Cerebellar cortex (tissue), 1 donor: ENCODE results near the gene MYLK.

ENCODE experiments used
- DNase-seq: peaks from one replicate; pipeline ENCODE4 v3.0.0-alpha.2; 2015; ENCODE audit warnings: low spot score

The MYLK gene

DNA sequence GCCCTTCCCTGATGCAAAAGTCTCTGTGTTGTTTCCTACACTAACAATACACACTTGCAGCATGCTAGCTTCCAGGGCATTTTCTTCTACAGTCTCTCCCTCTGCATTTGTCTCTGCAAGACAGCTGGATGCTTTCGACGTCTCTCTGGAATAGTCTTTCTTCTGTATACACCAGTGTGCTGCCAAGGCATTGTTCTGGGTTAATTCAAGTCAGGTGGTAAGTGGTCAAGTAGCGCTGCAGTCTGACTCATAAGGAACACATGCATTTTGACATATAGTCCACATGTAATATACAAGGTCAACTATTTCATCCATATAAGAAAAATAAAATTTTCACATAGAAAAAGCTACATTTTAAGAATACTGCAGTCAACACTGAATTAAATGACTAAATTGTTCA, 92.7 kb downstream of the MYLK start:
- no peak for DNase-seq

DNA sequence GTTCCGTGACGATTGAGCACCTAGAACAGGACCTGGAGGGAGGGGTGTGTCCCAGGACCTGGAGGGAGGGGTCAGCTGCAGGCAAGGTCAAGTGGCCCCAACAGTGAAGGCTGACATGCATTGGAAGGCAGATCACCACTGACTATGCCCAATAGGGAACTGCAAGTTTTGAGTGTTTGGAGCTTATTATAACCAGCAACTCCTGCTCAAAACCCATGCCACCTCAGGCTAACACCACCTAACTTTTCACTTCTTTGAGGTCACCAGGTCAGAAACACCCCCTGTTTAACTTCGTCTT, 93.1 kb downstream of the MYLK start:
- DNase-seq: no peak

- DNase-seq: no peak
Observed at GRCh38 chr3:123790254-123791072, 93.7 kb downstream of the MYLK start.

DNA sequence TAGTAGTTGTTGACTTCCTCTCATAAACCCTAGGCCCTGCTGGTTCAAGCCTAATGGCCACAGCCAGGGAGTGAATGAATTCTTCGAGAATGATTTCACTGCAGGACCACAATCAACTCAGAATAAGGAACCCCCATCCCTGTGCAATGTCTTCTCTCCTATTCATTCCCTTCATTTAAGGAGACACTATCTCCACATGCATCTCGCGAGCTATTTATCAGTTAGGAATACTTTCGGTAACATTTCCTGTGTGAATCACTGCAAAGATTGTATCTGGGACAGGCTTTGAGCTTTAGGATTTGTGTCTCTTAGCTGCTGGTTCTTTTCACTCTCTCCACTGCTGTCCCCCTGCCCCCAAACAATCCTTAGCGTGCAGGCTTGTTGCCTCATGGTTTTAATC, 94.4 kb downstream of the MYLK start:
- DNase-seq: no peak

DNA sequence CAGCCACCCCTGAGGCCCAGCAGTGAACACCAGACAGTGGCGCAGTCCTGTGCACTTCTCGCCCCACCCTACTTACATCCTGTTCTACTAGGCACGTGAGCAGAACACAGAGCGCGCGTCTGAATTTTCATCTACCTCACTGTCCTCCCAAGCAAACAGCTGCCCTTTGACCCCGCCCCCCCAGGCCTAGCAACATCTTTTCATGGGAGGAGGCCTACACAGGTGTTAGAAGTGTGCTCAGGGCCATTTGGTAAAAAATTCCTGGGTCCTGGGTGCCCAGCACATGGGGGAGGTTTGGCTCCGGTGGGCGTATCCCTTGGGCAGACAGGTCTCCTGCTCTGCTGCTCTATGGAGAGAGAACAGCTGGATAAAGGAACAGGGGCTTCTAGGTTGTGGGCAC, 95.0 kb downstream of the MYLK start:
- no peak for DNase-seq

- DNase-seq: no peak
Observed at GRCh38 chr3:123788710-123789109, 95.4 kb downstream of the MYLK start.

DNA sequence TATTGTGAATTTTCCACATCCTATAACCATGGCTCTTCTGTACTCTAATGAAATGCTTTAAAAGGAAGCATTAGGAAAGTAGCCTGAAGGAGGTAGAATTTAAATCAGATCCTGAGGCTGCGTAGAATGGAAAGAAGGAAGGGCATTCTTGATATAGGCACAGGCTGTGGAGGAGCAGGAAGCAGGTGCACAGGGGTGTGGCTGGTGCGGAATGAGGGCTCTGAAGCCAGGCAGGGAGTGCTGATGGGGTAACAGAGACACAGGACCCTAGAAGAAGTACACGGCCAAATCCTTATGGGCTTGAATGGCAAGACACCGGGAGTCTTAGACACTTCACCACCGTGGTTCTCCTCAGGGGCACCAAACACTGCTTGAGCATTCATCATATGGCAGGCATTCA, 97.0 kb downstream of the MYLK start:
- no peak for DNase-seq

- no peak for DNase-seq
Observed at GRCh38 chr3:123785602-123786001, 98.5 kb downstream of the MYLK start.

DNA sequence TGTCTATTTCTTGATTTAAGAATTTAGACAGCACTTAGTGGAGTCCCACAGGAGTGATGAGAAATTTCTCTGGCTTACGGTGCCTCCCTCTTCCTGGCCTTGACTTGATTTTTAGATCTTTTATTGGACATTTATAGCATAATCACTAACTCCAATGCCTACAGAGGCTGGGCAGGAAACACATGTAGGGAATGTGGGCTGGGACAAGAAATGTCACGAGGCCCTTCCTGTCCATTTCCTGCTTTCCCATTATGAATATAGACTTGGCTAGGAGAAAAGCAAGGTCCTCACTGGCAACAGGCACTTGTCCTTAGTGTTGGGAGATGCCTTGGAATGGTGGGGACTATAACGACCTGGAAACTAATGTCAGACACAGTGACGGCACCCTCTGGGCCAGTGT, 100.3 kb downstream of the MYLK start:
- no peak for DNase-seq

GRCh38 chr3:123783050-123783689, 101.0 kb downstream of the MYLK start:
- no peak for DNase-seq

DNA sequence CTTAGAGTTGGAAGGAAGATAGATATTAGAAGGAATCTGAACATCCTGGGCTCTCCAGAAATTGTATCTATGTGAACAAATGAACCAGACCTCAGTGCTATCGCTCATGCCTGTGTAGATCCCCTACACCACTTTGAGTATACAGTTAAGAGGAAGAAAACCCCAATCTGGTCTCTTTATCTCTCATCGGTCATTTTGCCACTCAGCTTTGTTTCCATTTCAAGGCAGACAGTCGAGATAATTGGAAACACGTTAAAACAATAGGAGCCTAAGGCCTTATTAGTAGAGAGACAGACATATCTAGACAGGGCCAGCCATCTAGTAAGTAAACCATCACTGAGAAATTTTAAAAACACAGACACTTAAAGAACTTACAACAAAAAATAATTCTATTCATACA, 101.6 kb downstream of the MYLK start:
- no peak for DNase-seq

DNA sequence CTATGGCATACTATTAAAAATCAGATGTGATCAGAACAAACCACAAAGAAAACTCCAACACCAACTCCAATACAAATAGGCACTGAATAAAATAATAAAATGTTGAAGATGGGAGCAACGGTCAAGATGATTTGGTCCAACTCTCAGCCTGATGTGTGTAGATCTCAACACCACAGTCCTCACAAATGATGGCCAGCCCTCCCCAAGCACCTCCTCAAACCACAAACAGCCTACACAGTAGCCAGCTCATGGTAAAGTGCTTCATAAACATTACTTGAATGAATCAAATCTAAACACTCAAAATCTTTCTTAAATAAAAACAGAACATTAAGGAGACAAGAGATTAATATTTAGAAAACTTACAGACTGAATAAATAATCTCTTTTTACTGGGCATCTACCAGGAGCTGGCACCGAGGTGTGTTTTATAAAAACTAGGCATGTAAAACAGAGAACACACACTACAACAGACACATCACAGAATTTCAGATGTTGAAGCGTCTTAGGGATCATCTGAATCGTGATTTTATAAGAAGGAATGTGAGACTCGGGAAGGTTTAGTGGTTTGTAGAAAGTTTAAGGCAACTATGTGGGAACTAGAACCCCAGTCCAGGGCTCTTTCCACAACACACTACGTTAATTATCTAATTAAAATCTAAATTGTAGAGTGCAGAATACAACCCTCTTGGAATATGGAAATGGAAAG, 102.4 kb downstream of the MYLK start:
- no peak for DNase-seq

- DNase-seq: no peak
Observed at GRCh38 chr3:123781138-123781537, 103.0 kb downstream of the MYLK start.

- no peak for DNase-seq
Observed at GRCh38 chr3:123780656-123781055, 103.5 kb downstream of the MYLK start.

- no peak for DNase-seq
Observed at GRCh38 chr3:123779655-123780231, 104.4 kb downstream of the MYLK start.

DNA sequence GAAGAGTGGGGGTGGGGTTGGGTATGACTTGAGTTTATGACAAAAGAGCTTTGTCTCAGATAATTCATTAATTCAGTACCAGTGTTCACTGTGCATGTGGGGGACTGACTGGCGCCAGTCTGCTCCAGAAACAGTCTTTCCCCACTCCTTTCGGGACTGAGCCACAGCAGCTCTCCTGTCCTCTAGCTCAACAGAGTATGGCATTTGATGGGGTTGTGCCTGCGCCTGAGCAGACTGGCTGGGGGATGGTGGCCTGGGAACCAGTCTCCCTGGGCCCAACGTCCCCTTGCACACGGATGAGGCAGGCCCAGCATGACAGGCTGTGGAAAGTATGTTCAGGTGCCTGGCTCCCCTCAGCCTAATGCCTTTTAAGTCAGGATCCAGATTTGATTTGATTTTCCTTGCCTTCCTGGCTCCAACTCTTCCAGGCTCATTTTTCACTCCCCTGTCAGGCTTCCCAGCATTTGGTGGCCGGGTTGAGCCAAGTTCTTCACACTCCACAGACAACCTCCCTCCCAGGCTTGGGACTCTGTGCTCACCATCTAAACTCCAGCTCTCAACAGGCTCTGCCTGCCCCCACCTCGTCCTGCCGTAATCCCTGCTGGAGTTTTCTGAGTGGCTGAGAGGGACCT, 105.0 kb downstream of the MYLK start:
- DNase-seq: no peak

- DNase-seq: no peak
Observed at GRCh38 chr3:123778525-123778924, 105.6 kb downstream of the MYLK start.

GRCh38 chr3:123776071-123776782, 107.9 kb downstream of the MYLK start:
- no peak for DNase-seq

- DNase-seq: no peak
Observed at GRCh38 chr3:123774474-123774873, 109.7 kb downstream of the MYLK start.

GRCh38 chr3:123773681-123774431, 110.3 kb downstream of the MYLK start:
- no peak for DNase-seq

DNA sequence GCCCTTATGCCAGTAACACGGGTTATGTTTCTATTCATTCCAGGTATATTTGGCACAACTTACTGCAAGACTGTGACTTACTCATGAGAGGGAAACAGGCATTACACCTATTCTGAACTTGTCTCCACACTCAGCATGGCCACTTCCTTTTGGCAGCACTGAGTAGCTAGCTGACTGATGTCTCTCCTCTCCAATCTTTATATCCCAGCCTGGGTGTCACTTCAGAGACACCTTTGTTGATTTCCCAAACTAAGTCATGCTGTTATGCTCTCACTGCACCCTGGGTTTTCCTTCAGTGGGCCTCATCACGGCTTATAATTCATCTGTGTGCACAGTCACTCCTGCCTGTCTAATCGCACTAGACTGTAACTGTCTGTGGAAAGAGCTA, 114.8 kb downstream of the MYLK start:
- DNase-seq: no peak
